Gastroesophageal sphincter (tissue), 4 donors: ENCODE results near the gene OGFOD2. TPM values are rescaled to one million over a fixed set of nuclear protein-coding genes. Genes with fewer than 3 reads are reported as not detected.

Experiments
- ATAC-seq: fragments of 150-250 bp; one replicate; pipeline ENCODE4 v1.9.1; 2016; ENCODE audit warnings: mild to moderate bottlenecking, moderate library complexity
- H3K27ac ChIP-seq, 4 donors: fragments of 200-600 bp; sonication (generic) in 3 of 4; 1 replicate in 3 of 4; 2 replicates in 1 of 4; pipeline ENCODE4 v1.5.1; 2016 to 2019
- H3K27me3 ChIP-seq: fragments of 200-600 bp; sonication (generic); one replicate; pipeline ENCODE4 v1.5.1; 2019
- H3K36me3 ChIP-seq, 2 donors: fragments of 200-600 bp; sonication (generic); one replicate each; pipeline ENCODE4 v1.5.1; 2019; ENCODE audit warnings: control low read depth in 1 of 2
- H3K4me1 ChIP-seq, 3 donors: fragments of 200-600 bp; sonication (generic); 1 replicate in 2 of 3; 2 replicates in 1 of 3; pipeline ENCODE4 v1.5.1; 2016 to 2019; ENCODE audit warnings: control low read depth in 2 of 3
- H3K4me3 ChIP-seq, 2 donors: fragments of 200-600 bp; sonication (generic); one replicate each; pipeline ENCODE4 v1.5.1; 2019; ENCODE audit warnings: mild to moderate bottlenecking in 1 of 2, moderate library complexity in 1 of 2
- H3K9me3 ChIP-seq, 3 donors: fragments of 200-600 bp; sonication (generic); one replicate each; pipeline ENCODE4 v1.5.1; 2017 to 2019; ENCODE audit warnings: control low read depth in 2 of 3
- CTCF ChIP-seq, 4 experiments: fragments of 200-600 bp in 2 of 4; fragments of 450-650 bp in 2 of 4; sonication (generic) in 1 of 4; IDR thresholded peaks; one replicate each; pipeline ENCODE4 v1.5.1; 2017 to 2019; ENCODE audit warnings: antibody characterized with exemption in 4 of 4, mild to moderate bottlenecking in 2 of 4, moderate library complexity in 2 of 4
- EP300 ChIP-seq: sonication (generic); formaldehyde crosslinking; IDR thresholded peaks from one replicate; pipeline ENCODE4 v1.6.1; 2017; ENCODE audit warnings: antibody characterized with exemption, mild to moderate bottlenecking
- POLR2A ChIP-seq, 2 donors: fragments of 450-650 bp; IDR thresholded peaks; one replicate each; pipeline ENCODE4 v1.6.1; 2017; ENCODE audit warnings: antibody characterized with exemption in 2 of 2, mild to moderate bottlenecking in 2 of 2, moderate library complexity in 1 of 2
- POLR2AphosphoS5 ChIP-seq: sonication (generic); formaldehyde crosslinking; IDR thresholded peaks from one replicate; pipeline ENCODE4 v1.6.1; 2017; ENCODE audit warnings: antibody characterized with exemption
- WGBS, 2 donors: methylation state at CpG; one replicate each; pipeline ENCODE4 v1.1.5; 2018; ENCODE audit warnings: low coverage in 1 of 2; 5-methylcytosine and 5-hydroxymethylcytosine counted together
- small RNA-seq, 4 donors: library from RNA; depleted of rRNA; stranded (forward); fragments of <200 nt; gene quantifications; one replicate each; pipeline ENCODE3, GENCODE V24; 2016
- total RNA-seq, 4 donors: library from RNA; depleted of rRNA; stranded (reverse); fragments of >200 nt; gene quantifications; one replicate each; pipeline ENCODE4 v1.1.0, GENCODE V29; 2016

Gene OGFOD2
- total RNA-seq, 4 donors from 2014 or later: 7.3 to 10.7 (median 8.3) TPM

- WGBS, 2 donors: 87 to 93% methylated on average over 3 to 5 of the region's 7 CpGs
- no peak for TF ChIP-seq POLR2A (IDR thresholded peaks at IDR 0.05)
- no peak for TF ChIP-seq POLR2AphosphoS5
- no peak for TF ChIP-seq EP300
- Histone ChIP-seq H3K9me3 (no peaks in the 10 kb centered on the region), H3K27ac (no peak overlapping the region), H3K27me3 (no peaks in the 10 kb centered on the region), H3K4me1 (no peaks in the 10 kb centered on the region), H3K36me3 (peaks cover 0 to 79% of the 10 kb centered on the region in 2 donors), H3K4me3 (no peak overlapping the region)
- ATAC-seq: no peak
Observed at GRCh38 chr12:123028475-123028874, 53.4 kb downstream of the OGFOD2 start.

- no peaks in the 10 kb centered on the region for H3K27me3 ChIP-seq
- H3K4me3 ChIP-seq: no peak overlapping the region
- no peaks in the 10 kb centered on the region for H3K9me3 ChIP-seq
- peaks cover 0 to 8% (median 0%) of the 10 kb centered on the region in 3 donors for H3K4me1 ChIP-seq
- TF ChIP-seq POLR2A (IDR thresholded peaks at IDR 0.05) (no peak), CTCF (IDR thresholded peaks at IDR 0.05) (no peak), POLR2AphosphoS5 (no peak), EP300 (no peak)
- ATAC-seq: no peak
- no peak overlapping the region for H3K27ac ChIP-seq
- H3K36me3 ChIP-seq: peaks cover 0 to 89% of the 10 kb centered on the region in 2 donors
Observed at GRCh38 chr12:123029550-123029949, 54.5 kb downstream of the OGFOD2 start.

Small RNAs within 50 kb of the gene (small RNA-seq; reads per million reads assigned to genes)
- gene ARL6IP4 (0 reads per million in 4 donors), gene MIR4304 (0 reads per million in 4 donors)

Other genes with a start within 250 kb of the OGFOD2 start
- under 1 TPM in 3 of 4 donors, not detected in 1; 0.08 to 0.27 (median 0.16) TPM for gene HCAR1, start 244.4 kb upstream of the OGFOD2 start, total RNA-seq
- gene DENR, start 222.4 kb upstream of the OGFOD2 start, total RNA-seq: 10 to 100 TPM; 22.9 to 31.5 (median 23.9) TPM
- gene CCDC62, start 200.7 kb upstream of the OGFOD2 start, total RNA-seq: 1 to 10 TPM in 1 of 4 donors, under 1 TPM in 3; 0.23 to 1.2 (median 0.61) TPM
- 10 to 100 TPM; 10.2 to 32.5 (median 23.9) TPM for gene HIP1R, start 139.8 kb upstream of the OGFOD2 start, total RNA-seq
- 10 to 100 TPM; 23.4 to 47.4 (median 29.3) TPM for gene VPS37B, start 79.1 kb upstream of the OGFOD2 start, total RNA-seq
- 1 to 10 TPM; 2.3 to 8.4 (median 3.5) TPM for gene ABCB9, start 8.8 kb upstream of the OGFOD2 start, total RNA-seq
- 100 to 1,000 TPM; 251 to 343 (median 302) TPM for gene ARL6IP4, start 5.4 kb downstream of the OGFOD2 start, total RNA-seq
- 10 to 100 TPM in 3 of 4 donors, 1 to 10 TPM in 1; 9.9 to 20.4 (median 16.4) TPM for gene PITPNM2, start 175.8 kb downstream of the OGFOD2 start, total RNA-seq